SK-N-SH treated with all-trans-retinoic acid at 6 μM for 48 hours (cell line): ENCODE results near the gene TACR1.

Source experiments
- ATAC-seq: fragments of 200-7000 bp; cut with Tn5 transposase; 3 replicates; pipeline ENCODE4 v1.9.1; 2020; ENCODE audit warnings: mild to moderate bottlenecking, moderate library complexity
- CREB5 ChIP-seq: fragments of 250-450 bp; sonication (Bioruptor Pico); IDR thresholded peaks from 2 replicates; pipeline ENCODE4 v1.5.1; 2020; ENCODE audit warnings: low read depth, mild to moderate bottlenecking, moderate library complexity
- CSRNP3 ChIP-seq: fragments of 250-450 bp; sonication (Bioruptor Pico); IDR thresholded peaks from 2 replicates; pipeline ENCODE4 v1.5.1; 2021; ENCODE audit warnings: mild to moderate bottlenecking, moderate library complexity
- PPARA ChIP-seq: fragments of 250-450 bp; sonication (Bioruptor Pico); IDR thresholded peaks from 2 replicates; pipeline ENCODE4 v1.5.0; 2020; ENCODE audit warnings: mild to moderate bottlenecking, borderline replicate concordance
- TCF4 ChIP-seq: fragments of 250-450 bp; sonication (Bioruptor Pico); IDR thresholded peaks from 2 replicates; pipeline ENCODE4 v1.8.0; 2021; ENCODE audit warnings: mild to moderate bottlenecking, moderate library complexity, borderline replicate concordance
- TSHZ2 ChIP-seq: fragments of 250-450 bp; sonication (Bioruptor Pico); IDR thresholded peaks from 2 replicates; pipeline ENCODE4 v1.5.0; 2020; ENCODE audit warnings: mild to moderate bottlenecking, moderate library complexity
- ZC3H10 ChIP-seq: fragments of 250-450 bp; sonication (Bioruptor Pico); IDR thresholded peaks from 2 replicates; pipeline ENCODE4 v1.5.1; 2021; ENCODE audit warnings: mild to moderate bottlenecking, moderate library complexity
- ZFP3 ChIP-seq: fragments of 250-450 bp; sonication (Bioruptor Pico); IDR thresholded peaks from 2 replicates; pipeline ENCODE4 v1.5.0; 2020; ENCODE audit warnings: mild to moderate bottlenecking, moderate library complexity
- TF ChIP-seq, protein P1 (sequence below): fragments of 250-450 bp; sonication (Bioruptor Pico); IDR thresholded peaks from 2 replicates; pipeline ENCODE4 v1.8.0; 2020; ENCODE audit warnings: mild to moderate bottlenecking, moderate library complexity, borderline replicate concordance

TACR1 gene

GRCh38 chr2:75003276-75003675, 196.0 kb downstream of the TACR1 start (continued):
- no peak for TF ChIP-seq CREB5 (CRISPR knock-in tag)
- TF ChIP-seq TCF4 (CRISPR knock-in tag) = no peak
- TF ChIP-seq PPARA (CRISPR knock-in tag) = no peak
- TF ChIP-seq TSHZ2 (CRISPR knock-in tag) = no peak
- no peak for TF ChIP-seq ZC3H10 (CRISPR knock-in tag)
- no peak for TF ChIP-seq ZFP3

- no peak for ATAC-seq
- no peak for TF ChIP-seq CSRNP3 (CRISPR knock-in tag)
- TF ChIP-seq, protein P1, sequence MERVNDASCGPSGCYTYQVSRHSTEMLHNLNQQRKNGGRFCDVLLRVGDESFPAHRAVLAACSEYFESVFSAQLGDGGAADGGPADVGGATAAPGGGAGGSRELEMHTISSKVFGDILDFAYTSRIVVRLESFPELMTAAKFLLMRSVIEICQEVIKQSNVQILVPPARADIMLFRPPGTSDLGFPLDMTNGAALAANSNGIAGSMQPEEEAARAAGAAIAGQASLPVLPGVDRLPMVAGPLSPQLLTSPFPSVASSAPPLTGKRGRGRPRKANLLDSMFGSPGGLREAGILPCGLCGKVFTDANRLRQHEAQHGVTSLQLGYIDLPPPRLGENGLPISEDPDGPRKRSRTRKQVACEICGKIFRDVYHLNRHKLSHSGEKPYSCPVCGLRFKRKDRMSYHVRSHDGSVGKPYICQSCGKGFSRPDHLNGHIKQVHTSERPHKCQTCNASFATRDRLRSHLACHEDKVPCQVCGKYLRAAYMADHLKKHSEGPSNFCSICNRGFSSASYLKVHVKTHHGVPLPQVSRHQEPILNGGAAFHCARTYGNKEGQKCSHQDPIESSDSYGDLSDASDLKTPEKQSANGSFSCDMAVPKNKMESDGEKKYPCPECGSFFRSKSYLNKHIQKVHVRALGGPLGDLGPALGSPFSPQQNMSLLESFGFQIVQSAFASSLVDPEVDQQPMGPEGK (CRISPR knock-in tag) = no peak
Measured at GRCh38 chr2:75002007-75002406, 197.3 kb downstream of the TACR1 start.

DNA sequence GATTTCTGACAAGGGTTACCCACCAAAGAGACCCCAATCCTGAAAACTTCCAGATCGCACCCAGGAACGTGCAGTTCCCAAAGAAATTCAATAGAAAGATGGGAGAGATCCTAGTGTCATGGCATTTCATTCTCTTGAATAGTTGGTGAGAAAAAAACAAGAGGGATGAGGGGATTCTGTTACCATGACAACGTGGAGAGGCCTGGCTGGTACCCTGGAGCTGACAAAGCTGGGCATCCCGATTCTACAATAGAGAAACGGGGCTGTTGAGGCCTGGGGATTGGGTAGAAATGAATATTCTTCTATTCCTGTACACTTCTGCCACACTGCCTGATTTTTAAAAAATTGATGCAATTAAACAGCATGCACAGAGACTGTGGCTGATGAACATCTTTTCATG, 199.9 kb downstream of the TACR1 start:
- no peak for TF ChIP-seq ZFP3
- no peak for TF ChIP-seq PPARA (CRISPR knock-in tag)
- ATAC-seq = no peak
